ENCODE results near the gene CERK. TPM values are rescaled to one million over a fixed set of nuclear protein-coding genes. Genes with fewer than 3 reads are reported as not detected.

CERK gene
- total RNA-seq, 1 experiment from 2014 or later, result 45.6 TPM

- H3K36me3 Mint-ChIP-seq, result peaks cover 35% of the 10 kb centered on the region
- no peaks in the 10 kb centered on the region for H3K9me3 Mint-ChIP-seq
- no peak overlapping the region for H3K4me3 Mint-ChIP-seq
- no peaks in the 10 kb centered on the region for H3K4me1 Mint-ChIP-seq
- TF ChIP-seq STAT6 (CRISPR knock-in tag; conservative IDR thresholded peaks at IDR 0.05; ENCODE audit: low read depth) (no peak), NR3C1 (CRISPR knock-in tag; conservative IDR thresholded peaks at IDR 0.05; ENCODE audit: low read depth) (no peak), ZBTB21 (CRISPR knock-in tag; IDR thresholded peaks at IDR 0.05; ENCODE audit: borderline replicate concordance) (no peak), MLX (CRISPR knock-in tag; IDR thresholded peaks at IDR 0.05) (no peak), EMX1 (CRISPR knock-in tag; IDR thresholded peaks at IDR 0.05) (no peak), JAZF1 (CRISPR knock-in tag; IDR thresholded peaks at IDR 0.05) (no peak), E2F1 (CRISPR knock-in tag; IDR thresholded peaks at IDR 0.05) (no peak), SMAD4 (CRISPR knock-in tag; IDR thresholded peaks at IDR 0.05) (no peak), KAT7 (CRISPR knock-in tag; IDR thresholded peaks at IDR 0.05; ENCODE audit: borderline replicate concordance) (no peak), MYBL2 (CRISPR knock-in tag; IDR thresholded peaks at IDR 0.05) (no peak), ZNF232 (CRISPR knock-in tag; IDR thresholded peaks at IDR 0.05) (no peak), ZBTB43 (CRISPR knock-in tag; IDR thresholded peaks at IDR 0.05) (no peak), USF1 (CRISPR knock-in tag; IDR thresholded peaks at IDR 0.05) (no peak), ZNF263 (CRISPR knock-in tag; IDR thresholded peaks at IDR 0.05; ENCODE audit: low read depth) (no peak)
- H3K27me3 Mint-ChIP-seq (ENCODE audit: low read depth), result no peaks in the 10 kb centered on the region
- ChIA-PET CTCF (no interaction called here), POLR2A (no interaction called here)
- ATAC-seq, result no peak
- H3K27ac Mint-ChIP-seq, result no peak overlapping the region
- no peak for DNase-seq (ENCODE audit: low spot score)
Observed at GRCh38 chr22:46697811-46698515, 40.1 kb downstream of the CERK start.

GRCh38 chr22:46696614-46697013 is 41.4 kb downstream of the CERK start:
- ChIA-PET CTCF (interaction anchor here (1.1 kb wide), 1 partner anchor 133 kb away, joined by 4 read pairs; no protein-coding TSS in a partner anchor), POLR2A (no interaction called here)
- H3K27me3 Mint-ChIP-seq (ENCODE audit: low read depth), result no peaks in the 10 kb centered on the region
- H3K4me1 Mint-ChIP-seq, result no peaks in the 10 kb centered on the region
- TF ChIP-seq STAT6 (CRISPR knock-in tag; conservative IDR thresholded peaks at IDR 0.05; ENCODE audit: low read depth), result no peak
- no peak for TF ChIP-seq EMX1 (CRISPR knock-in tag; IDR thresholded peaks at IDR 0.05)
- no peak for TF ChIP-seq JAZF1 (CRISPR knock-in tag; IDR thresholded peaks at IDR 0.05)
- no peak for TF ChIP-seq GABPB1 (CRISPR knock-in tag; IDR thresholded peaks at IDR 0.05)
- TF ChIP-seq NR3C1 (CRISPR knock-in tag; conservative IDR thresholded peaks at IDR 0.05; ENCODE audit: low read depth), result no peak
- no peaks in the 10 kb centered on the region for H3K9me3 Mint-ChIP-seq
- DNase-seq (ENCODE audit: low spot score) (no peak), ATAC-seq (no peak)
- H3K36me3 Mint-ChIP-seq, result peaks cover 35% of the 10 kb centered on the region
- no peak overlapping the region for H3K4me3 Mint-ChIP-seq
- H3K27ac Mint-ChIP-seq, result no peak overlapping the region

Data from WTC11 (cell line).